Globus pallidus (tissue), 1 donor: ENCODE data around the gene RAX2.
"Not testable (repeated sequence)": the region's sequence is repeated elsewhere in the genome, so short reads cannot be mapped to it uniquely, and the experiment has no call there.

Source experiments
- DNase-seq: peaks from one replicate; pipeline ENCODE4 v3.0.0-alpha.2; 2015; ENCODE audit warnings: low spot score

The RAX2 gene

DNA sequence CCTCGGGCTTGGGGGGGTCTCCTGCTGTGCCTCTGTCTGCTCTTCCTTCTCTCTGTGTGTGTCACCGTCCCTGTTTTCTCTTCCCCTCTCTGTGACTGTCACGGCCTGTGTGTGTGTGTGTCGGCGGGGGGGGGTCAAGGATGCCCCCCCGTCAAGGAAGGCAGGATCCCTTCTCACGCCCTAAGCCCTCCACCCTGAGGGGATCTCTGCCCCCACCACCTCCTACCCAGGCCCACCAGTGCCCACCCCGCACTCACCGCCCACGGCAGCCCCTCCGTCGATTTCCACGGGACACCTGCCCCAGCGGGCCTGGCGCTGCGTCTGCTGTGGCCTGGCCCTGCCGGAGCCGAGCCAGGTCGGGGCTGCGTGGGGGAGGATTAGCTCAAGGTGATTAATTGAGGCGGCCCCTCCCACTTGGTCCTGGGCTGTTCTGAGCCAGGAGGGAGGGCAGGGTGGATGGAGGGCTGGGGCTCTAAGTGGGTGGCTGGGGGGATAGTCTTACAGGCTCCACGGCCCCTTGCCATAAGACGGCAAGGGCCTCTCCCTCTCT, at the start of gene RAX2:
RAX2 (minus strand) TSS at position 323 of the 550 bp plus-strand sequence. CDS start 486 bp downstream, outside the sequence.
- DNase-seq: no peak

GRCh38 chr19:3821156-3821555, 49.1 kb upstream of the RAX2 start:
- DNase-seq: no peak

DNA sequence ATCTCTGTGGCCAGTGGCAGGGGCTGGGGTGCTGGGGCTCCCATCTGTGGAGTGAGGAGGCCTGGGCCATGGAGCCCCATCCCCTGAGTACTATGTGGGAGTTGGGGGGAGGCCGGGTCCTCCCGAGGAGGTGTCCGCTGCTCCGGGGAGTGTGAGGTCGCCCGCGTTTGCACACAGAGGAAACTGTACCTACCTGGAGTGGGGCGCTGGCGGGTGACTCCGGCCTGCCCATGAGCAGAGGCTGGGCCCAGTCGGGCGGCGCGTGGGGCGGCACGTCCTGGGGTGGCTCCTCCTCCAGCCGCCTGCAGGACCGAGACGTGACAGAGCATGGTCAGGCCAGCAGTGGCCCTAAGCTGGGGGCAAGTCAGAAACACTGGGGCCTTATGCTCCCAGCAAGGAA, 48.0 kb upstream of the RAX2 start:
- DNase-seq: no peak

DNA sequence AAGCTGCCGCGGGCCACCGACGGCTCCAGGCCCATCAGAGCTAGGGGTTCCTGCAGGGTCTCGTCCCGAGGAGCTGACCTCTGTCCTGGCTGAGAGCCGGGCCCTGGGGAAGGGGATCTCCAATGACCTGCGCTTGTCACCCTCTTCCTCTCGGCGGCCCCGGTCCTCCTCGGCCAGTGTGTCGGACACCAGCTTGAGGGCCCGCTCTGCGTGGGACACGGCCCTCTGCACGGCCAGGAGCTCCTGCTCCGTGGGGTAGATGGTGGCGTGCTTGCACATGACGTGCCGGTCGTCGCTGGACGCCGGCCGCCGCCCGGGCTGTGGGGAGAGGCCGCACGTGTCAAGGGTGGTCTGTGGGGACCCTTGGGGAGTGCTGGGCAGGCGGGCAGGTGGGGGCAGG, 46.9 kb upstream of the RAX2 start:
- no peak for DNase-seq

- no peak for DNase-seq
These were observed 46.4 kb upstream of the RAX2 start for GRCh38 chr19:3818466-3818865.

DNA sequence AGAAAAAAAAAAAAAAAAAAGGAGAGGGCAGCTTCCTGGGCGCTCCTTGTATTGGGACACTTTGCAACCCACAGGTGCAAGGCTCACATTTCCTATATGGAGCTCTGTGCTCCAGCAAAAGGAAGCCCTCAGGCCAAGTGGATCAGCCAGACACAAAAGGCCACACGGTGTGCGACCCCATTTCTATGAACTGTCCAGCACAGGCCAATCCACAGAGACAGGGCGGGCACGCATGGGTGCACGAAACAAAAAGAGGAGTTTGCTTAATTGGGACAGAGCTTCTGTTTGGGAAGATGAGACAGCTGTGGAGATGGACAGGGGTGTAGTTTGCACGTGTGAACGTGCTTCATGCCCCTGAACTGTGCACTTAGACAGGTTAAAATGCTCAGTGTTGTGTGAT, 45.7 kb upstream of the RAX2 start:
- DNase-seq: no peak

- no peak for DNase-seq
These were observed 44.7 kb upstream of the RAX2 start for GRCh38 chr19:3816566-3817218.

- not testable (repeated sequence) for DNase-seq
These were observed 44.1 kb upstream of the RAX2 start for GRCh38 chr19:3816148-3816547.

- no peak for DNase-seq
These were observed 42.6 kb upstream of the RAX2 start for GRCh38 chr19:3814648-3815047.

DNA sequence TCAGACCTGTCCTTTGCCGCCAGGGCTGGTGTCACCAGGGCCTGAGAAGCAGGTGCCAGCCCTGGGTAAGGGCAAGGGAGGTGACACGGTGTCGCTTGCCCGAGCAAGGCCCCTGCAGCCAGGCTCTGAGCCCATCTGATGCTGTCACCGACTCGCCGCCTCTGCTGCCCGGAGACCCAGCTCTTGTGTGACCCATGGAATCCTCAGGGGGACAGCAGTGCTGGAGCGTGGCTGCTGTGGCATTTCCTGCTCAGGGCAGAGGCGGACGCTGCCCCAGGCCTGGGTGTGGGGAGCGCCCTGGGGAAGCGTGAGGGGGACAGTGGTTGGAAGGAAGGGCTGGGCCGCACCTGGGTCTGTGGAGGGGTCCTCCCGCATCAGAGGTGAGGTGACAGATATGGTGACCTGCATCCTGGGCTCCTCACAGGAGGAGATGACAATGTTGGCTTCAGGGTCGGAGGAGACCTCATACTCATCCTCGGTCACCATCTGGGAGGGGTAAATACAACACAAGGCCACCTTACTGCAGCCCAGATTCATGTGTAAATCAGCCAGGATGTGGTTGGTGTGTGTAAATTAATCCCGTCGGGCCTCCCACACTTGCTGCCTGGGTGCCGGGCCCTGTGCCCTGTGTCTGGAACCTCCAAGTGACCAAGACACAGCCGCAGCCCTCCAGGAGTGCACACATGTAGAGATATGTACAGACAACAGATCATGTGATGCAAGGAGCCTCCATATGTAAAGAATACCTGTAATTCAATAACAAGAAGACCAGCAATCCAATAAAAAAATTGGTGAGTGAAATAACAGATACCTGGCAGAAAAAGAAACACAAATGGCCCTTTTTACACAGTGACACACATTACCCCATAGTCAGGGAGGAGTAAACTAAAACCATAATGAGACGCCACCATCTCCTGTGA, 41.7 kb upstream of the RAX2 start:
- DNase-seq: no peak

- no peak for DNase-seq
These were observed 38.8 kb upstream of the RAX2 start for GRCh38 chr19:3810708-3811355.

- DNase-seq: no peak
These were observed 38.1 kb upstream of the RAX2 start for GRCh38 chr19:3809881-3810707.

DNA sequence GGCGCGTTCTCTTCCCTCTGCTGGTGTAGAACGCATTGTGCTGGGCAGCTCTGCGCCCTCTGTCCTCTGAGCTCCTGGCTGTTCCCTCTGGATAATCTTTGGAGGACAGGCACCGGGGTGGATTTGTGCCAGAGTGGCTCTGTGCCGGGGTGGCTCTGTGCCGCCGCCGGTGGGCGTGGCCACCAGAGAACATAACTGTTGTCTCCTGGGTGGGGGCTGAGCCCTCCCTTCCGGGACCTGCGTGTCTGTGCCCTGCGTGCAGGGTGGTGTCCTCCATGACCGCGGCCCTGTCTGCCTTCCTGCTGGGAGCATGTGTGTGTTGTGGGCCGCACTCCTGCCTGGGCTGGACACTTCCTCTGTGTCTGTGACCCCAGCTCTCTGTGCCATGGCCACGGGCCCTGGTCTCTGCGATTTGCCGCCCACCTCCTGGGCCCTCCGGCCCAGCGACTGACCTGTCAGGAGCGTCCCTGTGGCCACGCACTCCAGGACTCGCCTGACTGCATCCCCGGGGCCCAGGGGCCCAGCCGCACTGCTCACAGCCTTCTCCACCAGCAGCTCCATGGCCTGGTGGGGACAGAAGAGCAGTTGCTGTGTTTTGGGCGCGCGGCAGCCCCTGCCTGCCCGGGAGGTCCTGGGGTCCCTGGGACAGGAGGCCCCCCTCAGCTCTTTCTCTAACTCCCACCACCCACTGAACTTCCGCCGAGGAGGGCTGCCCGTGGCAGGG, 36.6 kb upstream of the RAX2 start:
- DNase-seq: no peak

DNA sequence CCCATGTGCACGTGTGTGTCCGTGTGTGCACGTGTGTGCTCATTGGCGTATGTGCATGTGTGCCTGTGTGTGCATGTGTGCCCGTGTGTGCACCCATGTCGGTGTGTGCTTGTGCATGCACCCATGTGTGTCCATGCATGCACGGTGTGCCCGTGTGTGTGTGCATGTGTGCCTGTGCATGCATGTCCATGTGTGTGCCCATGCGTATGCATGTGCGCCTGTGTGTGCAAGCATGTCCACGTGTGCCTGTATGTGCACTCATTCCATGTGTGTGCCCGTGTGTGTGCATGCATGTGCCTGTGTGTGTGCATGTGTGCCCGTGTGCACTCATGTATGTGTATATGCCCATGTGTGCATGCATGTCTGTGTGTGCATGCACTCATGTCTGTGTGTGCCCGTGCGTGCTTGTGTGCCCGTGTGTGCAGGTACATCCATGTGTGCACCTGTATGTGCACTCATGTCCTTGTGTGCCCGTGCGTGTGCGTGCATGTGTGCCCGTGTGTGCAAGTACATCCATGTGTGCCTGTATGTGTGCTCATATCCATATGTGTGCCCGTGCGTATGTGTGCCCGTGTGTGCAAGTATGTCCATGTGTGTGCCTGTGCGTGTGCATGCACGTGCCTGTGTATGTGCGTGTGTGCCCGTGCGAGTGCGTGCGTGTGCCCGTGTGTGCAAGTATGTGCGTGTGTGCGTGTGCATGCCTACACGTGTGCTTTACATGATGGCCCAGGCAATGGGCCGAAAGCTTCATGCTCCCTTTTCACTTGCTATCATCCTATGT, 35.7 kb upstream of the RAX2 start:
- no peak for DNase-seq

- no peak for DNase-seq
These were observed 35.1 kb upstream of the RAX2 start for GRCh38 chr19:3807131-3807480.

- no peak for DNase-seq
These were observed 33.8 kb upstream of the RAX2 start for GRCh38 chr19:3805859-3806258.

- DNase-seq: no peak
These were observed 32.4 kb upstream of the RAX2 start for GRCh38 chr19:3804429-3804828.

DNA sequence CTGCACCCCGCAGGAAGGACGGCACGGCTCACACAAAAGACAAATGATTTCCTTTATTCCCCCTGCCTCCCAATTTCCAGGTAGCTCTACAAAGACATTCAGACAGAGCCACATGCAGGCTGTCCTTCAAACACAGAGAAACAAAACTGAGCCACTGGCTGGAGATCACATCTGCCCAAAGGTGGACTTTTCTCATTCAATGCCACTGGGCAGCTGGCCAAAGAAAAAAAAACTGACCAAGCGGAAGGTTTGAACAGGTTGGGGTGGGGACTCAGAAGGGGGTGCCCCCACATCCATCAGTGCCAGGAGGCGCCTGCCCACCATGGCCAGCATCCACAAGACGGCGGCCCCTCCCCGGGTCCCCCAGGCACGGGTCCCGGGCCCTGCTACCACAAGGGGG, 32.0 kb upstream of the RAX2 start:
- no peak for DNase-seq

- DNase-seq: no peak
These were observed 31.3 kb upstream of the RAX2 start for GRCh38 chr19:3803114-3803888.
